ENCODE data around the gene ABHD16B. TPM values are rescaled to one million over a fixed set of nuclear protein-coding genes. Genes with fewer than 3 reads are reported as not detected.

The ABHD16B gene
- total RNA-seq, 3 donors from 2014 or later: not detected

- intact Hi-C loops (cut with DNase I, micrococcal nuclease): loop anchor here in 1 of 2 donors (5.0 kb wide), 1 partner anchor 208 kb away; no protein-coding TSS in a partner anchor
- no peak for DNase-seq
- H3K4me1 ChIP-seq (ENCODE audit: low read depth): peaks cover 17% of the 10 kb centered on the region
- no peak for TF ChIP-seq CTCF (IDR thresholded peaks at IDR 0.05)
- ATAC-seq: no peak
- no peaks in the 10 kb centered on the region for H3K9me3 ChIP-seq
- no peak overlapping the region for H3K4me3 ChIP-seq
- H3K36me3 ChIP-seq (ENCODE audit: low read depth): no peaks in the 10 kb centered on the region
Observed at GRCh38 chr20:63854766-63855362, 6.4 kb upstream of the ABHD16B start.

GRCh38 chr20:63855363-63856097 is 5.8 kb upstream of the ABHD16B start:
- no peak for ATAC-seq
- TF ChIP-seq CTCF (IDR thresholded peaks at IDR 0.05): no peak
- H3K36me3 ChIP-seq (ENCODE audit: low read depth): no peaks in the 10 kb centered on the region
- no peak overlapping the region for H3K4me3 ChIP-seq
- intact Hi-C loops (cut with DNase I, micrococcal nuclease): loop anchor here in 1 of 2 donors (5.0 kb wide), 1 partner anchor 208 kb away; no protein-coding TSS in a partner anchor
- peaks cover 17% of the 10 kb centered on the region for H3K4me1 ChIP-seq (ENCODE audit: low read depth)
- no peaks in the 10 kb centered on the region for H3K9me3 ChIP-seq
- no peak for DNase-seq

GRCh38 chr20:63856098-63856511 is 5.2 kb upstream of the ABHD16B start:
- ATAC-seq (no peak), DNase-seq (no peak)
- no peaks in the 10 kb centered on the region for H3K36me3 ChIP-seq (ENCODE audit: low read depth)
- H3K4me3 ChIP-seq: no peak overlapping the region
- no peaks in the 10 kb centered on the region for H3K9me3 ChIP-seq
- peaks cover 17% of the 10 kb centered on the region for H3K4me1 ChIP-seq (ENCODE audit: low read depth)
- TF ChIP-seq CTCF (IDR thresholded peaks at IDR 0.05): no peak
- intact Hi-C loops (cut with DNase I, micrococcal nuclease): loop anchor here in 1 of 2 donors (5.0 kb wide), 1 partner anchor 209 kb away; no protein-coding TSS in a partner anchor

GRCh38 chr20:63857764-63858392 is 3.4 kb upstream of the ABHD16B start:
- intact Hi-C loops (cut with DNase I, micrococcal nuclease): loop anchor here in 1 of 2 donors (5.0 kb wide), 1 partner anchor 211 kb away; no protein-coding TSS in a partner anchor
- Histone ChIP-seq H3K9me3 (no peaks in the 10 kb centered on the region), H3K36me3 (ENCODE audit: low read depth) (peaks cover 3% of the 10 kb centered on the region), H3K4me3 (no peak overlapping the region), H3K4me1 (ENCODE audit: low read depth) (peaks cover 17% of the 10 kb centered on the region)
- no peak for TF ChIP-seq CTCF (IDR thresholded peaks at IDR 0.05)
- ATAC-seq (peak; percentile 8), DNase-seq (peak in 1 of 3 donors; percentile 30)

GRCh38 chr20:63858393-63859165 is 2.7 kb upstream of the ABHD16B start:
- no peak for TF ChIP-seq CTCF (IDR thresholded peaks at IDR 0.05)
- Histone ChIP-seq H3K4me3 (no peak overlapping the region), H3K36me3 (ENCODE audit: low read depth) (peaks cover 3% of the 10 kb centered on the region), H3K9me3 (no peaks in the 10 kb centered on the region), H3K4me1 (ENCODE audit: low read depth) (peaks cover 22% of the 10 kb centered on the region)
- no peak for DNase-seq
- intact Hi-C loops (cut with DNase I, micrococcal nuclease): loop anchor here in 1 of 2 donors (5.0 kb wide), 1 partner anchor 211 kb away; no protein-coding TSS in a partner anchor
- ATAC-seq: peak; percentile 2

All from mucosa of descending colon (tissue), 3 donors.